H54 (cell line): ENCODE measurements around the gene SNX7.

Experiments used
- DNase-seq: peaks from one replicate; pipeline ENCODE4 v3.0.0; 2011; ENCODE audit warnings: low spot score, mixed read lengths; ENCODE audit not compliant: insufficient read length
- FAIRE-seq: peaks from 3 replicates; lab custom pipeline; 2011; peaks lifted over from hg19 to GRCh38; lab: Jason Lieb, UNC
- POLR2A ChIP-seq: IDR thresholded peaks from 2 replicates; pipeline ENCODE4 v1.6.1; 2011; ENCODE audit warnings: low read depth, mild to moderate bottlenecking, low read length

SNX7 gene

GRCh38 chr1:98661544-98662355 lies at the start of gene SNX7:
Gene SNX7 (plus strand): TSS chr1:98661721. CDS start chr1:98661732, 11 bp downstream.
- TF ChIP-seq POLR2A, result peak; percentile 8; the same call in 1 of the 2 replicates
- DNase-seq (peak; percentile 70), FAIRE-seq (peak; percentile 20)

GRCh38 chr1:98637316-98637715 lies 24.2 kb upstream of the SNX7 start:
- FAIRE-seq, result no peak
- TF ChIP-seq POLR2A, result no peak
- DNase-seq, result no peak

GRCh38 chr1:98638185-98638584 lies 23.3 kb upstream of the SNX7 start:
- no peak for DNase-seq
- no peak for FAIRE-seq
- no peak for TF ChIP-seq POLR2A

GRCh38 chr1:98644510-98644909 lies 17.0 kb upstream of the SNX7 start:
- no peak for DNase-seq
- FAIRE-seq, result no peak
- TF ChIP-seq POLR2A, result no peak

- FAIRE-seq (no peak), DNase-seq (no peak)
- no peak for TF ChIP-seq POLR2A
These were observed 10.3 kb upstream of the SNX7 start for GRCh38 chr1:98651116-98651632.

- no peak for TF ChIP-seq POLR2A
- FAIRE-seq (no peak), DNase-seq (no peak)
These were observed 8.4 kb upstream of the SNX7 start for GRCh38 chr1:98653123-98653522.

GRCh38 chr1:98659879-98660278 lies 1.6 kb upstream of the SNX7 start:
- FAIRE-seq, result no peak
- DNase-seq, result no peak
- TF ChIP-seq POLR2A, result no peak

- FAIRE-seq (peak; percentile 83), DNase-seq (no peak)
- peak; percentile 72 for TF ChIP-seq POLR2A
These were observed 479 bp upstream of the SNX7 start for GRCh38 chr1:98660940-98661543.

- FAIRE-seq (peak; percentile 57), DNase-seq (no peak)
- TF ChIP-seq POLR2A, result no peak
These were observed 792 bp downstream of the SNX7 start for GRCh38 chr1:98662356-98662670.

GRCh38 chr1:98668733-98669132 lies 7.2 kb downstream of the SNX7 start:
- FAIRE-seq (no peak), DNase-seq (no peak)
- no peak for TF ChIP-seq POLR2A

GRCh38 chr1:98669355-98670296 lies 8.1 kb downstream of the SNX7 start:
- no peak for TF ChIP-seq POLR2A
- peak; percentile 67 for FAIRE-seq
- DNase-seq, result no peak

- FAIRE-seq, result no peak
These were observed 10.7 kb downstream of the SNX7 start for GRCh38 chr1:98672189-98672588.

GRCh38 chr1:98674075-98674781 lies 12.7 kb downstream of the SNX7 start:
- peak; percentile 36 for FAIRE-seq
- no peak for DNase-seq
- TF ChIP-seq POLR2A, result no peak

More at GRCh38 chr1:98672189-98672588, 10.7 kb downstream of the SNX7 start:
- TF ChIP-seq POLR2A, result no peak
- DNase-seq, result no peak
